PFSK-1 (cell line): ENCODE results near the gene CACNB2.

Experiments used
- FOXP2 ChIP-seq: optimal IDR thresholded peaks from 2 replicates; pipeline ENCODE3; 2011; ENCODE audit warnings: borderline replicate concordance, control low read depth, inconsistent platforms; ENCODE audit not compliant: insufficient read depth; ENCODE audit errors: extremely low read length, extremely low read depth
- POLR2AphosphoS5 ChIP-seq: IDR thresholded peaks from 2 replicates; pipeline ENCODE4 v1.6.1; 2012; ENCODE audit warnings: low read depth, mild to moderate bottlenecking, control low read depth, low read length, moderate library complexity
- REST ChIP-seq, 2 experiments: IDR thresholded peaks; 2 replicates each; pipeline versions ENCODE4 v1.6.1 to v1.8.0; 2011 to 2012; ENCODE audit warnings: low read depth in 2 of 2, low read length in 2 of 2, control low read depth in 1 of 2, inconsistent platforms in 1 of 2, mild to moderate bottlenecking in 1 of 2, moderate library complexity in 1 of 2; ENCODE audit not compliant: insufficient read depth in 1 of 2
- SIN3A ChIP-seq: IDR thresholded peaks from 2 replicates; pipeline ENCODE4 v1.6.1; 2012; ENCODE audit warnings: mild to moderate bottlenecking, low read length, moderate library complexity, borderline replicate concordance; ENCODE audit not compliant: insufficient read depth
- TAF1 ChIP-seq: IDR thresholded peaks from 2 replicates; pipeline ENCODE4 v1.6.1; 2012; ENCODE audit warnings: low read length, control low read depth, borderline replicate concordance; ENCODE audit not compliant: insufficient read depth

CACNB2 gene

GRCh38 chr10:18310761-18311160 is 170.5 kb downstream of the CACNB2 start:
- no peak for TF ChIP-seq SIN3A
- no peak for TF ChIP-seq POLR2AphosphoS5
- TF ChIP-seq FOXP2, result no peak
- no peak for TF ChIP-seq TAF1
- TF ChIP-seq REST (IDR thresholded peaks at IDR 0.05; ENCODE audit: insufficient read depth in 1 of 2, low read depth in 2 of 2, low read length in 2 of 2), result no peak

GRCh38 chr10:18312374-18313139 is 172.3 kb downstream of the CACNB2 start:
- TF ChIP-seq TAF1, result no peak
- no peak for TF ChIP-seq REST (IDR thresholded peaks at IDR 0.05; ENCODE audit: insufficient read depth in 1 of 2, low read depth in 2 of 2, low read length in 2 of 2)
- TF ChIP-seq POLR2AphosphoS5, result no peak
- no peak for TF ChIP-seq SIN3A
- no peak for TF ChIP-seq FOXP2

GRCh38 chr10:18313140-18313530 is 172.9 kb downstream of the CACNB2 start:
- TF ChIP-seq SIN3A, result no peak
- TF ChIP-seq POLR2AphosphoS5, result no peak
- no peak for TF ChIP-seq FOXP2
- no peak for TF ChIP-seq TAF1
- no peak for TF ChIP-seq REST (IDR thresholded peaks at IDR 0.05; ENCODE audit: insufficient read depth in 1 of 2, low read depth in 2 of 2, low read length in 2 of 2)

GRCh38 chr10:18313626-18314025 is 173.4 kb downstream of the CACNB2 start:
- TF ChIP-seq FOXP2, result no peak
- no peak for TF ChIP-seq TAF1
- TF ChIP-seq POLR2AphosphoS5, result no peak
- TF ChIP-seq SIN3A, result no peak
- no peak for TF ChIP-seq REST (IDR thresholded peaks at IDR 0.05; ENCODE audit: insufficient read depth in 1 of 2, low read depth in 2 of 2, low read length in 2 of 2)
